ENCODE measurements around the gene NEDD4.
"Not testable (repeated sequence)": the region's sequence is repeated elsewhere in the genome, so short reads cannot be mapped to it uniquely, and the experiment has no call there.

- not testable (repeated sequence) for TF ChIP-seq TAF1 (IDR thresholded peaks at IDR 0.05; ENCODE audit: borderline replicate concordance, low read depth, low read length); POLR2AphosphoS5 (IDR thresholded peaks at IDR 0.05; ENCODE audit: low read depth, low read length)
These were observed 13.6 kb upstream of the NEDD4 start for GRCh38 chr15:56007053-56007452.
